NB4 (cell line): Measurements from ENCODE around the gene ZNF548.

Experiments used
- MYC ChIP-seq: IDR thresholded peaks from 2 replicates; pipeline ENCODE4 v1.6.1; 2011; ENCODE audit warnings: low read depth, low read length
- POLR2A ChIP-seq: IDR thresholded peaks from 2 replicates; pipeline ENCODE4 v1.6.1; 2011; ENCODE audit warnings: mild to moderate bottlenecking; ENCODE audit not compliant: insufficient read length; ENCODE audit errors: extremely low read depth
- TF ChIP-seq, protein P1 (sequence below): IDR thresholded peaks from one replicate; pipeline ENCODE4 v1.5.1; 2012; ENCODE audit warnings: low read depth, low read length

DNA sequence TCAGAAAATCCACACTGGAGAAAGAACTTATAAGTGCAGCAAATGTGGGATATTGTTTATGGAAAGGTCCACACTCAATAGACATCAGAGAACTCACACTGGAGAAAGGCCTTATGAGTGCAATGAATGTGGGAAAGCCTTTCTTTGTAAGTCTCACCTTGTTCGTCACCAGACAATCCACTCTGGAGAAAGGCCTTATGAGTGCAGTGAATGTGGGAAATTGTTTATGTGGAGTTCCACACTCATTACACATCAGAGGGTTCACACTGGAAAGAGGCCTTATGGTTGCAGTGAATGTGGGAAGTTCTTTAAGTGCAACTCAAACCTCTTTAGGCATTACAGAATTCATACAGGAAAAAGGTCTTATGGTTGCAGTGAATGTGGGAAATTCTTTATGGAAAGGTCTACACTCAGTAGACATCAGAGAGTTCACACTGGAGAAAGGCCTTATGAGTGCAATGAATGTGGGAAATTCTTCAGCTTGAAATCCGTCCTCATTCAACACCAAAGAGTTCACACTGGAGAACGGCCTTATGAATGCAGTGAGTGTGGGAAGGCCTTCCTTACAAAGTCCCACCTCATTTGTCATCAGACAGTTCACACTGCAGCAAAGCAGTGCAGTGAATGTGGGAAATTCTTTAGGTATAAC is 12.0 kb upstream of the ZNF548 start:
- TF ChIP-seq, protein P1, sequence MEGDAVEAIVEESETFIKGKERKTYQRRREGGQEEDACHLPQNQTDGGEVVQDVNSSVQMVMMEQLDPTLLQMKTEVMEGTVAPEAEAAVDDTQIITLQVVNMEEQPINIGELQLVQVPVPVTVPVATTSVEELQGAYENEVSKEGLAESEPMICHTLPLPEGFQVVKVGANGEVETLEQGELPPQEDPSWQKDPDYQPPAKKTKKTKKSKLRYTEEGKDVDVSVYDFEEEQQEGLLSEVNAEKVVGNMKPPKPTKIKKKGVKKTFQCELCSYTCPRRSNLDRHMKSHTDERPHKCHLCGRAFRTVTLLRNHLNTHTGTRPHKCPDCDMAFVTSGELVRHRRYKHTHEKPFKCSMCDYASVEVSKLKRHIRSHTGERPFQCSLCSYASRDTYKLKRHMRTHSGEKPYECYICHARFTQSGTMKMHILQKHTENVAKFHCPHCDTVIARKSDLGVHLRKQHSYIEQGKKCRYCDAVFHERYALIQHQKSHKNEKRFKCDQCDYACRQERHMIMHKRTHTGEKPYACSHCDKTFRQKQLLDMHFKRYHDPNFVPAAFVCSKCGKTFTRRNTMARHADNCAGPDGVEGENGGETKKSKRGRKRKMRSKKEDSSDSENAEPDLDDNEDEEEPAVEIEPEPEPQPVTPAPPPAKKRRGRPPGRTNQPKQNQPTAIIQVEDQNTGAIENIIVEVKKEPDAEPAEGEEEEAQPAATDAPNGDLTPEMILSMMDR: no peak
- TF ChIP-seq POLR2A (no peak), MYC (no peak)
